SIG-M5 treated with dmso at 0.1 percent for 504 hours (cell line): ENCODE data around the gene C5orf22.
"Not testable (repeated sequence)": the region's sequence is repeated elsewhere in the genome, so short reads cannot be mapped to it uniquely, and the experiment has no call there.

Experiments
- DNase-seq: peaks from one replicate; lab custom pipeline; 2025; ENCODE audit not compliant: unreplicated experiment; lab: John Stamatoyannopoulos, UW

C5orf22 gene

GRCh38 chr5:31602305-31602704 is 70.2 kb downstream of the C5orf22 start:
- DNase-seq, result not testable (repeated sequence)

- no peak for DNase-seq
These were observed 72.1 kb downstream of the C5orf22 start for GRCh38 chr5:31604240-31604639.

- DNase-seq, result no peak
These were observed 72.5 kb downstream of the C5orf22 start for GRCh38 chr5:31604644-31605043.
